Heart left ventricle (tissue), 16 donors: Measurements from ENCODE around the gene NKAIN2. TPM values are rescaled to one million over a fixed set of nuclear protein-coding genes. Genes with fewer than 3 reads are reported as not detected.

Experiments used
- ATAC-seq, 4 donors: fragments of 200-7000 bp; cut with Tn5 transposase; one replicate each; pipeline ENCODE4 v1.9.1; 2020 to 2022; ENCODE audit warnings: moderate library complexity in 4 of 4, mild to moderate bottlenecking in 3 of 4, moderate number of reproducible peaks in 1 of 4
- DNase-seq, 5 donors: peaks; one replicate each; pipeline ENCODE4 v3.0.0-alpha.2; 2020
- H3K27ac ChIP-seq, 12 donors: fragments of 200-600 bp; sonication (generic) in 4 of 12; one replicate each; pipeline versions ENCODE4 v1.5.0 to v1.8.0; 2016 to 2022; ENCODE audit warnings: mild to moderate bottlenecking in 2 of 12
- H3K27me3 ChIP-seq, 9 donors: fragments of 200-600 bp; sonication (generic) in 2 of 9; one replicate each; pipeline versions ENCODE4 v1.5.1 to v1.8.0; 2016 to 2022; ENCODE audit warnings: mild to moderate bottlenecking in 3 of 9
- H3K36me3 ChIP-seq, 9 donors: fragments of 200-600 bp; sonication (generic) in 2 of 9; one replicate each; pipeline versions ENCODE4 v1.5.0 to v1.8.0; 2018 to 2022; ENCODE audit warnings: mild to moderate bottlenecking in 2 of 9
- H3K4me1 ChIP-seq, 12 donors: fragments of 200-600 bp; sonication (generic) in 4 of 12; one replicate each; pipeline versions ENCODE4 v1.5.0 to v1.8.0; 2016 to 2022; ENCODE audit warnings: mild to moderate bottlenecking in 3 of 12
- H3K4me3 ChIP-seq, 12 donors: fragments of 200-600 bp; sonication (generic) in 4 of 12; one replicate each; pipeline versions ENCODE4 v1.5.0 to v1.8.0; 2017 to 2022; ENCODE audit warnings: mild to moderate bottlenecking in 9 of 12, moderate library complexity in 4 of 12
- H3K9me3 ChIP-seq, 12 donors: fragments of 200-600 bp; sonication (generic) in 4 of 12; one replicate each; pipeline versions ENCODE4 v1.5.0 to v1.8.0; 2016 to 2022; ENCODE audit warnings: mild to moderate bottlenecking in 1 of 12
- CTCF ChIP-seq, 12 donors: fragments of 200-600 bp; sonication (generic) in 4 of 12; IDR thresholded peaks; one replicate each; pipeline versions ENCODE4 v1.5.0 to v1.8.0; 2018 to 2022; ENCODE audit warnings: antibody characterized with exemption in 12 of 12, mild to moderate bottlenecking in 5 of 12
- POLR2A ChIP-seq, 2 donors: fragments of 450-650 bp; IDR thresholded peaks; one replicate each; pipeline ENCODE4 v1.6.1; 2017; ENCODE audit warnings: antibody characterized with exemption in 2 of 2, mild to moderate bottlenecking in 2 of 2, moderate library complexity in 2 of 2
- WGBS, 4 donors: extraction: QIAGEN DNeasy Blood & Tissue Kit in 2 of 4; methylation state at CpG; one replicate each; pipeline versions ENCODE4 v1.1.5 to v1.1.7; 2013 to 2018; 5-methylcytosine and 5-hydroxymethylcytosine counted together
- intact Hi-C, 10 donors: fragments of 100-400 bp; cut with DNase I; formaldehyde crosslinking; loops; one replicate each; pipeline versions ENCODE4 v1.11.1 to v1.14.2; 2022
- polyA plus RNA-seq, 2 donors: library from polyadenylated mRNA; stranded (reverse); fragments of 200-250 nt; gene quantifications; one replicate each; pipeline ENCODE4 v1.2.3, GENCODE V29; 2013
- total RNA-seq, 9 donors: library from RNA; depleted of rRNA in 2 of 9; stranded (reverse); fragments of >200 nt in 2 of 9; fragmentation: NEBNext Ultra II Directional in 3 of 9; extraction: Animal tissue kit (Norgen Biotek cat#: 25700) in 3 of 9; gene quantifications; one replicate each; pipeline versions ENCODE4 v1.1.0 to v1.2.4, GENCODE V29; 2016 to 2023
- donor health status: ischemic (EF 13 %, LVEDD 7.1; RV severe dilation, severe dysfunction).
- donor health status: healthy with polysubstance abuse.
- donor health status: DM: no; HTN: yes; CAD: no.
- donor health status: DM: no; HTN: no; CAD: no.
- donor health status: ischemic (EF 25% LVEDD 6.9; RV normal size, moderate dysfunction).
- donor health status: ischemic (EF 25% LVEDD 5.7; RV mildly dilated, moderate dysfunction).
- donor health status: healthy.
- donor health status: DM: yes; HTN: yes; CAD: no.
- donor health status: ischemic (EF 35%, LVEDD 5.7; RV mildly dilated, moderate dysfunction).
- donor health status: nonischemic (EF 11% LVEDD 7.7; RV severe dilation, severe dysfunction).
- donor health status: DM: yes; HTN: yes; CAD: no.
- donor health status: PGD.
- donor health status: ischemic (EF 29% LVEDD 5.4; RV normal size, mild dysfunction).
- donor health status: nonischemic (EF 23%, LVEDD 6.1; RV moderate dilation, normal function).

NKAIN2 gene
- total and polyA plus RNA-seq, 11 donors = 0.19 to 0.83 (median 0.33) TPM; not detected in 2

GRCh38 chr6:123850555-123850954 lies 46.9 kb downstream of the NKAIN2 start:
- 94 to 95% (median 94%) methylated on average over 4 of the region's 4 CpGs for WGBS, 4 donors
- Histone ChIP-seq H3K27me3 (no peaks in the 10 kb centered on the region), H3K36me3 (no peaks in the 10 kb centered on the region), H3K4me1 (no peaks in the 10 kb centered on the region), H3K27ac (no peak overlapping the region), H3K9me3 (no peaks in the 10 kb centered on the region), H3K4me3 (no peak overlapping the region)
- no peak for TF ChIP-seq CTCF (IDR thresholded peaks at IDR 0.05)
- TF ChIP-seq POLR2A (IDR thresholded peaks at IDR 0.05) = no peak
- intact Hi-C loops = no loop called here
- no peak for DNase-seq
- ATAC-seq = no peak

GRCh38 chr6:123854201-123854600 lies 50.5 kb downstream of the NKAIN2 start:
- H3K9me3 ChIP-seq = no peaks in the 10 kb centered on the region
- WGBS, 4 donors = 33 to 36% (median 35%) methylated on average over 2 of the region's 2 CpGs
- ATAC-seq = no peak
- TF ChIP-seq POLR2A (IDR thresholded peaks at IDR 0.05) = no peak
- TF ChIP-seq CTCF (IDR thresholded peaks at IDR 0.05) = no peak
- intact Hi-C loops = no loop called here
- H3K4me1 ChIP-seq = no peaks in the 10 kb centered on the region
- no peak overlapping the region for H3K4me3 ChIP-seq
- no peak overlapping the region for H3K27ac ChIP-seq
- H3K27me3 ChIP-seq = no peaks in the 10 kb centered on the region
- DNase-seq = no peak
- no peaks in the 10 kb centered on the region for H3K36me3 ChIP-seq

- no peak for ATAC-seq
- H3K4me1 ChIP-seq = no peaks in the 10 kb centered on the region
- H3K9me3 ChIP-seq = no peaks in the 10 kb centered on the region
- no peaks in the 10 kb centered on the region for H3K36me3 ChIP-seq
- WGBS, 4 donors = 36 to 46% (median 45%) methylated on average over 2 of the region's 2 CpGs
- no peak for TF ChIP-seq POLR2A (IDR thresholded peaks at IDR 0.05)
- TF ChIP-seq CTCF (IDR thresholded peaks at IDR 0.05) = no peak
- no peak for DNase-seq
- H3K27ac ChIP-seq = no peak overlapping the region
- no peak overlapping the region for H3K4me3 ChIP-seq
- intact Hi-C loops = no loop called here
- no peaks in the 10 kb centered on the region for H3K27me3 ChIP-seq
Measured at GRCh38 chr6:123855506-123855905, 51.8 kb downstream of the NKAIN2 start.

- intact Hi-C loops = no loop called here
- no peak overlapping the region for H3K4me3 ChIP-seq
- H3K9me3 ChIP-seq = no peaks in the 10 kb centered on the region
- H3K36me3 ChIP-seq = no peaks in the 10 kb centered on the region
- no peak overlapping the region for H3K27ac ChIP-seq
- TF ChIP-seq POLR2A (IDR thresholded peaks at IDR 0.05) = no peak
- no peak for TF ChIP-seq CTCF (IDR thresholded peaks at IDR 0.05)
- WGBS, 4 donors = 92 to 98% (median 94%) methylated on average over 1 of the region's 1 CpG
- ATAC-seq (no peak), DNase-seq (no peak)
- no peaks in the 10 kb centered on the region for H3K4me1 ChIP-seq
- H3K27me3 ChIP-seq = no peaks in the 10 kb centered on the region
Measured at GRCh38 chr6:123859291-123859690, 55.6 kb downstream of the NKAIN2 start.
